ENCODE data around the gene ADAM19.
"Not testable (repeated sequence)": the region's sequence is repeated elsewhere in the genome, so short reads cannot be mapped to it uniquely, and the experiment has no call there.

Gene ADAM19

GRCh38 chr5:157459715-157460599 lies 115.6 kb downstream of the ADAM19 start, which contains the start of gene NIPAL4:
TSS of gene NIPAL4 (plus strand) at chr5:157460213. CDS start at chr5:157460321, 108 bp downstream.
- peak; percentile 29 for DNase-seq (ENCODE audit: low spot score)

- no peak for DNase-seq (ENCODE audit: low spot score)
Observed at GRCh38 chr5:157458835-157459234, 116.7 kb downstream of the ADAM19 start.

- no peak for DNase-seq (ENCODE audit: low spot score)
Observed at GRCh38 chr5:157457391-157457790, 118.2 kb downstream of the ADAM19 start.

- DNase-seq (ENCODE audit: low spot score) = peak; percentile 96
Observed at GRCh38 chr5:157456301-157456700, 119.3 kb downstream of the ADAM19 start.

GRCh38 chr5:157455057-157455456 lies 120.5 kb downstream of the ADAM19 start:
- DNase-seq (ENCODE audit: low spot score) = no peak

GRCh38 chr5:157454273-157454672 lies 121.3 kb downstream of the ADAM19 start:
- no peak for DNase-seq (ENCODE audit: low spot score)

GRCh38 chr5:157451806-157452205 lies 123.8 kb downstream of the ADAM19 start:
- no peak for DNase-seq (ENCODE audit: low spot score)

GRCh38 chr5:157450024-157450423 lies 125.6 kb downstream of the ADAM19 start:
- no peak for DNase-seq (ENCODE audit: low spot score)

- peak; percentile 69 for DNase-seq (ENCODE audit: low spot score)
Observed at GRCh38 chr5:157449011-157449723, 126.4 kb downstream of the ADAM19 start.

GRCh38 chr5:157447201-157447637 lies 128.4 kb downstream of the ADAM19 start:
- no peak for DNase-seq (ENCODE audit: low spot score)

- DNase-seq (ENCODE audit: low spot score) = no peak
Observed at GRCh38 chr5:157446412-157446935, 129.1 kb downstream of the ADAM19 start.

- no peak for DNase-seq (ENCODE audit: low spot score)
Observed at GRCh38 chr5:157445745-157446411, 129.7 kb downstream of the ADAM19 start.

- no peak for DNase-seq (ENCODE audit: low spot score)
Observed at GRCh38 chr5:157444224-157444623, 131.4 kb downstream of the ADAM19 start.

GRCh38 chr5:157443041-157443549 lies 132.5 kb downstream of the ADAM19 start:
- DNase-seq (ENCODE audit: low spot score) = no peak

- no peak for DNase-seq (ENCODE audit: low spot score)
Observed at GRCh38 chr5:157434096-157434495, 141.5 kb downstream of the ADAM19 start.

- peak; percentile 88 for DNase-seq (ENCODE audit: low spot score)
Observed at GRCh38 chr5:157431544-157432200, 143.9 kb downstream of the ADAM19 start.

GRCh38 chr5:157429920-157430319 lies 145.7 kb downstream of the ADAM19 start:
- not testable (repeated sequence) for DNase-seq (ENCODE audit: low spot score)
